ENCODE data around the gene RSKR.

Gene RSKR

GRCh38 chr17:28620010-28620409 is 6.0 kb upstream of the RSKR start:
- no peak for TF ChIP-seq EZH2phosphoT487 (IDR thresholded peaks at IDR 0.05; ENCODE audit: borderline replicate concordance, low read length)
- no peak for TF ChIP-seq CTCF (IDR thresholded peaks at IDR 0.05; ENCODE audit: low read depth, low read length, poor library complexity, severe bottlenecking)
- peaks cover 97% of the 10 kb centered on the region for H3K36me3 ChIP-seq (ENCODE audit: control insufficient read depth, low read length)

GRCh38 chr17:28618464-28618863 is 4.5 kb upstream of the RSKR start:
- 0 out of 2 replicates have a peak, but pooled peaks cover 4% of the 10 kb centered on the region for H3F3A ChIP-seq (ENCODE audit: control insufficient read depth, insufficient read depth)
- H3K27ac ChIP-seq (ENCODE audit: low read depth, low read length): no peak overlapping the region
- no peaks in the 10 kb centered on the region for H3K9me2 ChIP-seq (replicated peaks; ENCODE audit: control insufficient read depth, low read length)
- TF ChIP-seq CTCF (IDR thresholded peaks at IDR 0.05; ENCODE audit: low read depth, low read length, poor library complexity, severe bottlenecking) (no peak), EZH2phosphoT487 (IDR thresholded peaks at IDR 0.05; ENCODE audit: borderline replicate concordance, low read length) (no peak)
- H3K9me3 ChIP-seq (ENCODE audit: control insufficient read depth, insufficient read depth, low read length): no peaks in the 10 kb centered on the region
- H3K4me3 ChIP-seq (ENCODE audit: low read length): no peak overlapping the region
- peaks cover 96% of the 10 kb centered on the region for H3K36me3 ChIP-seq (ENCODE audit: control insufficient read depth, low read length)
- H4K20me1 ChIP-seq (ENCODE audit: control insufficient read depth, insufficient read depth, low read depth, low read length): peaks cover 3% of the 10 kb centered on the region; the same call in 1 of the 2 replicates
- no peak overlapping the region for H3K4me2 ChIP-seq (ENCODE audit: low read length)
- no peaks in the 10 kb centered on the region for H3K27me3 ChIP-seq (ENCODE audit: control insufficient read depth, low read length)
- no peaks in the 10 kb centered on the region for H3K4me1 ChIP-seq (ENCODE audit: control insufficient read depth, low read length)
- H3K79me2 ChIP-seq (ENCODE audit: control insufficient read depth, low read length): no peaks in the 10 kb centered on the region

More at GRCh38 chr17:28620010-28620409, 6.0 kb upstream of the RSKR start:
- Histone ChIP-seq H3K27ac (ENCODE audit: low read depth, low read length) (no peak overlapping the region), H3K79me2 (ENCODE audit: control insufficient read depth, low read length) (no peaks in the 10 kb centered on the region), H3K9me2 (replicated peaks; ENCODE audit: control insufficient read depth, low read length) (no peaks in the 10 kb centered on the region), H3K4me3 (ENCODE audit: low read length) (no peak overlapping the region), H3K4me1 (ENCODE audit: control insufficient read depth, low read length) (no peaks in the 10 kb centered on the region), H3K27me3 (ENCODE audit: control insufficient read depth, low read length) (no peaks in the 10 kb centered on the region), H3K4me2 (ENCODE audit: low read length) (no peak overlapping the region), H3K9me3 (ENCODE audit: control insufficient read depth, insufficient read depth, low read length) (no peaks in the 10 kb centered on the region), H4K20me1 (ENCODE audit: control insufficient read depth, insufficient read depth, low read depth, low read length) (peaks cover 3% of the 10 kb centered on the region; the same call in 1 of the 2 replicates), H3F3A (ENCODE audit: control insufficient read depth, insufficient read depth) (0 out of 2 replicates have a peak, but pooled peaks cover 4% of the 10 kb centered on the region)

GRCh38 chr17:28616281-28616680 is 2.3 kb upstream of the RSKR start:
- Histone ChIP-seq H3K4me3 (ENCODE audit: low read length) (no peak overlapping the region), H3K27ac (ENCODE audit: low read depth, low read length) (no peak overlapping the region), H3K9me2 (replicated peaks; ENCODE audit: control insufficient read depth, low read length) (no peaks in the 10 kb centered on the region), H3K27me3 (ENCODE audit: control insufficient read depth, low read length) (no peaks in the 10 kb centered on the region), H4K20me1 (ENCODE audit: control insufficient read depth, insufficient read depth, low read depth, low read length) (peaks cover 6% of the 10 kb centered on the region; the same call in 1 of the 2 replicates), H3K9me3 (ENCODE audit: control insufficient read depth, insufficient read depth, low read length) (no peaks in the 10 kb centered on the region), H3K4me1 (ENCODE audit: control insufficient read depth, low read length) (peaks cover 5% of the 10 kb centered on the region; the same call in 1 of the 2 replicates), H3K79me2 (ENCODE audit: control insufficient read depth, low read length) (no peaks in the 10 kb centered on the region), H3K4me2 (ENCODE audit: low read length) (no peak overlapping the region), H3K36me3 (ENCODE audit: control insufficient read depth, low read length) (peaks cover 94% of the 10 kb centered on the region), H3F3A (ENCODE audit: control insufficient read depth, insufficient read depth) (peaks cover 6% of the 10 kb centered on the region; the same call in 1 of the 2 replicates)
- TF ChIP-seq EZH2phosphoT487 (IDR thresholded peaks at IDR 0.05; ENCODE audit: borderline replicate concordance, low read length): no peak
- TF ChIP-seq CTCF (IDR thresholded peaks at IDR 0.05; ENCODE audit: low read depth, low read length, poor library complexity, severe bottlenecking): no peak
